UCSD-AML1 (cell line): ENCODE measurements around the gene COL1A1.

Experiments used
- DNase-seq: peaks from one replicate; lab custom pipeline; 2025; ENCODE audit not compliant: unreplicated experiment; lab: John Stamatoyannopoulos, UW

Gene COL1A1

DNA sequence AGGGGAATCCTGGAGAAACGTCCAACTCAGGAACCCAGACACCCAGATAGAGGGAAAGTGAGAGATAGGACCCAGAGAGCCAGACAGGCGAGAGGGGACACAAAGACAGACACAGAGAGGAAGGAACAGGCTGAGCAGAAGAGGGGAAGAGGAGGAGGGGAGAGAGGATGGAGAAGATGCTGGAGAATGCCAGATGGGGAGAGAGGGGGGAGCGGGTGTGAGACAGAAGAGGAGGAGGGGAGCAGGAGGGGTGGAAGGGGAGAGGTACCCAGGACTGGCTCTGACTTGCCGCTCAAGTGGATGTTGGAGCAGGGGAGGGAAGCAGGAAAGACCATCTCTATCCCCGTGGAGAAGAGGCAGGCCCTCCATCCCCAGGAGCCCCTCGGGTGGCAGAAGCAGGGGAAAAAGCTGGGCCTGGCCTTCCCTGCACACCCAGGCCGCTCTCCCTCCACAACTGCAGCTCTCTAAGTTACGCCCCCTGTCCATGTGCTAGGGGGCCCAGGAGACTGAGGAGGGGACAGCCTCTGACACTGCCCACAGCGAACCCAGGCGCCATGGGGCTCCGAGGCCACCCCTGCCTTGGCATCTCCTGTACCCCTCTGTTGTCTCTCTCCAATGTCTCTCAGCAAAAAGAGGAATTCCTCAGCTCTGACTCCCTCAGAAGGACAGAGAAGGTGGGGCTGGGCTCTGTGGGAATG lies 55.8 kb downstream of the COL1A1 start:
- no peak for DNase-seq

DNA sequence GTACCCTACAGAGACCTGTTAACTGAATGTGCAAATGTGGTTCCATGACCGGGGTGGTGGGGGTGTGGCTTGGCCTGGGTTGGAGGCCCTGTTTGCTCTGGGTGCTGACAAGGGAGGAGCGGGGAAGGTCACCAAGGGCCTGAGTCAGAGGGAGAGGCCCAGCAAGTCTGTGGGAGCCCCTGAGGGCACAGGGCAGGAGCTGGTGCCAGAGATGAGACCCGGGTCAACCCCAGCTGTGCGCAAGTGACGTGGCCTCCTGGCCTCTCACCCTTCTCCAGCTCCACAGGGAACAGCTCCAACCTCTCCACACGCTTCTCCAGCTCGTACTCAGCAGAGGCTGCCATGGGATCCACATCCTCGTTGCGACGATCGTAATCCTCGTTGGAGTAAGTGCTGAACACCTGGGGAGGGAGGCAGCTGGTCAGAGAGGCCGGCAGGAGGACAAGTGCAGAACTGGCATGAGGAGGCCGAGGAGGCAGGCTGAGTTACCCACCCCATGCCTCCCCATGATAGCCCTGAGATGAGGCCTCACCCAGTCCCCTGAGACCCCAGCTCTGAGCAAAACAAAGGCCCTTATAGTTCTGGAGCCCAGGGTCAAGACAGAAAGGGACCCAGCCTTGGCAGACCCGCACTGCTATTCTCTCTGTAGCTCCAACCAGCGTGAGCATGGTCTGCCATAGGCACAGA lies 56.4 kb downstream of the COL1A1 start:
- DNase-seq, result no peak

DNA sequence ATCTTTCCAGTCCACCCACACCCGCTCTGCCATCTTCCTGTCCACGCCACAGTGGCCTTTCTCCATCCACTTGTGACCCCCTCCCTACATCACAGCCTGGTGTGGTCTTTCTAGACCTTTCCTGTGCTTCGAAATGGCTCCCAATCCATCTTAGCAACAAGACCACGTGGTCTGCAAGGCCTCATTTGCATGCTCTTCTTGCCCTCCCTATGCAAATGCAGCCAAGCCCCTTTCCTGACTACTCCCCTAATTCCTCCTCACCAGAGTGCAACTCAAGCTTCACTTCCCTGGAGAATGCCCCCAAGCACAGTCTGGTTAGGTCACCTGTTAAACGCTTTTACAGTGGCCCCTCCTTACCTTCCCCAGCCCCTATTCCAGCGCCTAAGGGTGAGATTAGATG lies 57.1 kb downstream of the COL1A1 start:
- DNase-seq, result no peak

DNA sequence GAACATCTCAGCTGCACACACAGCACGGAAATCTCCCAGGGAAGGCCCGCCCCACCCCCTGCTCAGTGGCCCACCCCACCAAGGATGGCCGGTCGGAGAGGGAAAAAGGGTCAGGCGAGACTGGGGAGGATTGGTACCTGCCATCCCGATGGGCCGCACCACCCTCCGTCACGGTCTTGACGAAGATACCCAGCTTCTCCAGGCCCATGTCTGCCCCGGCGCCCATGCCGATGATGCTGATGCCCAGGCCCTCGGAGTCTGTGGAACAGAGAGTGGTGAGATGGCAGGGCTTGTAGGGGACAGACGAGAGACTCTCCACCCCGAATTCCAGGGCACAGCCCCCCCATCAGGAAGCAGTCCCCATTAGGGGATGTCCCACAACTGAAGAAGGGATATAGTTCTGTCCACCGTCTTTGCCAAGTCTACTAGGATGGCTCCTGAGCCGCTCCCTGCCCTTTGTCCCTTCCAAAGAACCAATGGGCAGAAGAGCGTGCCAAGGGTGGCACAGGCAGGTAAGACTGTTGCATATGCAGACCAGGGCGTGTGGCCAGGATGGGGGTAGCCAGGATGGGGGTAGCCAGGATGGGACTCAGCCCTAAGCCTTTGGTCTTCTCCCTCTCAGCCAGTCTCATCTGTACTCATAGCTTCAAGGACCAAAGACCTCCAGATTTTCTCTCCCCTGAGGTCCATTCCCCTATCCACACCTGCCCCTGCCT lies 57.8 kb downstream of the COL1A1 start:
- no peak for DNase-seq

DNA sequence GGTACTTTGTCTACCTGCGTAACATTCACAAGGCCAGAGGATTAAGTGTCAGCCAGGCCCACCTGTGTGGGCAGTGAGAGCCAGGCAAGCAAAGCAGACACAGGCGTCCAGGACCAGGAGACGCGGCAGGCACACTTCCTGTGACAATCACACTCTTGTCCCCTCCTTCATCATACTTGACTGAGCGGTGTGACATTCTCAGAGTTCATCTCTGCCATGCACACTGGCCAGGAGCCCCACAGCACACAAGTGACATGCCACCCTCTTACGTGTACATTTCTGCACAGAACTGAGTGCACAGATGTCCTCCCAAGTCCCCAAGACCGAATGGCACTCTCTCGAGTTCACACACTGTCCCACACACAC lies 59.7 kb downstream of the COL1A1 start:
- DNase-seq, result no peak

DNA sequence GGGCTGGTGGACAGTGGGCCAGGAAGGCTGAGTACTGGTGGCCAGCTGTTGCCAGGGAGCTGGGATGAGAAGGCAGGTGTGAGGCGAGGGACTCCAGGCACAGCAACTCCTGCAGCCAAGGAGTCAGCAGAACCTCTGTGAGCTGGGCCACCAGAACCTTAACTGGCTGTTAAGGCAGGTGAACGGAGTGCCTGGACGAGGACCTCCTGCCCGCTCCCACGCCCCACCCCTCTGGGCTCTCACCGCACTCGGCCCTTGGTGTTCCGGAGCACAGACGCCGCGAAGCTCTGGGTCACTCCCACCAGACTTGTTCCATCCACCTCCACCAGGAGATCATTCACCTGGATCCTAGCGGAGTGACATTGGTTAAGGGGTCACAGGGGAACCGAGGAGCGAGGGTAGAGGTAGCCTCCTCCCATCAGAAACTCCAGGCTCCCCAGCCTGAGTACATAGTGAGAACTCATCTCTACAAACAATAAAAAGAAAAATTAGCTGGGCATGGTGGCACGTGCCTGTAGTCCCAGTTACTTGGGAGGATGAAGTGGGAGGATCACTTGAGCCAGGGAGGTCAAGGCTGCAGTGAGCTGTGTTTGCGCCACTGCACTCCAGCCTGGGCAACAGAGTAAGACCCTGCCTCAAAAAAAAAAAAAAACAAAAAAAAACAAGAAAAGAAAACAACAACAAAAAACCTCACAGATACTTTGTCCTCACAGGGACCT lies 60.2 kb downstream of the COL1A1 start:
- no peak for DNase-seq

DNA sequence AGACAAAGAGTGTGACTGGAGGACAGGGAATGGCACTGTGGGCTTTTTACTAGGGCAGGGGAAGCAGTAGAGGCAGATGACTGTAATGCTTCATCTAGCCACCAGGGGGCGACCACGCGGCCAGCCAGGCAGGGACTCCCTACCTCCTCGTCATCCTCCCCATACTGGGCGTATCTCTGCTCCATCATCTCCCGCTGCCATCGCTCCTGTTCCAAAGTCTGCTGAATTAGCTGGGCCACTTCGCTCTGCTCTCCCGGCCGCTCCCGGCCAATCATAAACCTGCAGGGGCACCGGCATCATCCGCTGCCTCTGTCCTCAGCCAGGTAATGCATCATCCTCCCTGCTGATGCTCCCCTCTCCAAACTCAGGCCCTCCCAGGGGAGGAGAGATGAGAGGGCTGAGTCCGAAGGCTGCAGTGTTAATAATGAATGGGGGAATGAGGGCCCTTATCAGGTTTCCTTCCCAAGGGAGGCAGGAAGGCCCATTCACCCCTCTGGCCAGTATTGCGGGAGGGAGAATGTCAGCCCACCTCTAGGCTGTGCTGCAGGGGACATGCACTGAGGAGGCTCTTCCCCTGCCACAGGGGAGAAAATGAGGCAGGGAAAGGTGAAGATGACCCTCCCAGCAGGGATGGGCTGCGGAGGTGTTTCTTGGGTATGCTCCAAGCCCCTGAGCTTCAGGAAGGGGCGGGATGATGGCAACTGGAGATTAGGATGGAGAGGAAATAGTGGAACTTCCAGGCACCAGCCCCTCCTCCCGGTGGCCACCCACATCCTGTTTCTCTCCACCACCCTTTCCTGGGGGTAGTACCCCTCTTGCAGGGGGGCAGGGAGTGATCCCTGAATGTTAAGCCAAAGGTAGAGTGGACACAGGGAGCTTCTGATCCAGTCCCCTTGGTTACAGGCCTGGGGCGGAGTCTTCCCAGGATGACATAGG lies 61.2 kb downstream of the COL1A1 start:
- peak; percentile 85 for DNase-seq

DNA sequence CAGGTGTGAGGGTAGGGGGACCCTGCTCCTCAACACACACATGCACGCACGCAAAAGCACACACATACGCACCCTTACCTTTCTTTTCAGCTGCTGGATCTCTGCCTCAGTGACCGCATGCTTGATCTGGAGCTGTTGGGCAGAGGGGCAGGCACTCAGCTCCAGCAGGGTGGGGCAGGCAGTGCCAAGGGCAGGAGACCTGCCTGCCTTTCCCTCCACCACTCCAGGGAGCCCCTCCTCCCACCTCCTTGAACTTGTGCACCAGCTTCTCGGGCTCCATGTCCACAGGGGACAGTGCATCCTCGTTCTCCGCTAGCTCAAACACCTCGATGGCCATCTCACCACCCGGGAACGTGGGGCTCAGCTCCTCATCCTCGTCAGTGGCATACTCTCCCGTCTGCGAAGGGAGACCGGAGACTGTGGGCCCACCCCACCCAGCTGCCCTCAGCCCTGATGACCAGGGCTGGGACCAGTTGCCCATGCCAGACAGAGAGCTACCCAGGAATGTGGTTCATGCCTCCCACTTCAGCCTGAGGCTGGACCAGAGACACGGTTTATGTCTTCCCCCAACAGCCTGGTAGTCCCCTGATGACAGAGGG lies 62.1 kb downstream of the COL1A1 start:
- DNase-seq, result no peak

DNA sequence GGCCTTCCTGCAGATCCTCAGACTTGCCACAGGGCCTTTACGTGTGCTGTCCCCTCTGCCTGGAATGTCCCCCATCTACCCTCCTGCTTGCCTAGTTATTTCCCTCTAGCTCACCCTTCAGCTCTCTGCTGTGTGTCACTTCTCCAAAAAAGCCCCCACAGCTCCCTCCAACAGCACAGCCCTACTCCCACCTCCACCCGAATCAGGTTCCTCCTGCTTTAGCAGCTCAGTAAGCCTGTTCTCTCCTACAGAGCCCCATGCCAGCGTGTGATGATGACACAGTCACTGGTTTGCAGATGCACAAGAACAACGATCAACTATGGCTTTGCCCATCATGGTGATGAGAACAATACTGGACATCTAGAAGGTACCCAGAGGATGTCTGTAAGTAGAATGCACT lies 64.4 kb downstream of the COL1A1 start:
- no peak for DNase-seq

DNA sequence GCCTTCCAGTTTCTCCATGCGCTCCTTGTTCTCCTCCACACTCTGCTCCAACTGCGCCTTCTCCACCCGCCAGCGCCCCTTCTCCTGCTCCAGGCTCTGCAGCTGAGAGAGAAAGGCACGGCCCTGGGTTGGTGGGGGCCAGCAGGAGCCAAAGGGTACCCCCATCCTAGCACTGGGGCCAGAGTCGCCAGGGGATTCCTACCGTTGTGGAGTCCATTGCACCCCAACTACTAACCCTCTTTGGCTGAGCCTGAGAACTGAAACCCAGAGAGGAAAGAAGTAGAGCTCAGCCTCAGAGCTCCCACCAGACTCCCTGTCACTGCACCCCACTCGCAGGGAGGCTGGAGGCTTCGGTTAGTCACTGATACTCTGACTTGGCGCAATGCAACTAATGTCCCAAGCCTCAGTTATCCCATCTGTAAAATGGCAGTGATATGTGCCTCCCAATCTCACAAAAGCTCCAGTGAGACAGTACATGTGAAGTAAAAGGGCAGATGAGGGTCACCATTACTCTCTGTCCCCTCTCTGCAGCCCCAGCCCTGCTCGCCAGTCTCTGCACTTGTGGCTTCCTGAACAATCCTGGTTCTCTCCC lies 65.2 kb downstream of the COL1A1 start:
- no peak for DNase-seq

DNA sequence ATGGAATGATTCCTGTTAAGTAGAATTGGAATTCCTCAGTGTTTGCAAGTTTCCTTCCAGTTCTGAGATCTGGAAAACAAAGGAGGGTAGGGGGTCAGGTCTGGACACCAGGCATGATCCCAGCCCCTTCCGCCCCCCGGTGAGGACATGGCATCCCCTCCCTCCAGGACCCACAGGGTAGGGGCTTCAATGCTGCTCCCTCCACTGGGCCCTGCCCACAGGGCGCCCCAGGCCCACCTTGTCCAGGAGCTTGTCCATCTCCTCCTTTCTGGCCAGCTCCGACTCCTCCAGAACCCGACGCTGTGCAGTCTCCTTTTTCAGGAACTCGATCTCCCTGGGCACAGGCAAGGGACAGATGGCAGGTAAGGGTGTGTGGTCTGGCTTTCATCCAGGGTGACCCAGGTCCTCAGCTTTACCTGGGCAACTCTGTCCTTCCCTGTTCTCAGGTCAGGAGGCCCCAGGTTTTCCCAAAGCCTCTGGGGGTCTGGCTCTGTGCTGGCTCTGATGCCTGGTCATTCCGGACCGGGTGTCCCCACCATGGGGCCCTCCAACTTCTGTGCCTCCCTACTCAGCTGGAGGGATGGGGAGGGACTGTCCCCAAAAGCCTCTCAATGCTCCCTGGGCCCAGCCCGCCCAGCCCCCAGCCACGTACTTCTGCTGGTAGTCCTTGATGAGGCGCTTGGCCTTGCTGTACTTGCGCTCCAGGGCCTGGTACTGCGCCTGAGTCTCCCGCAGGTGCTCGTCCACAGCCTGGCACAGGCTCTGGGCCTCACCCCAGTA lies 65.9 kb downstream of the COL1A1 start:
- DNase-seq, result no peak

DNA sequence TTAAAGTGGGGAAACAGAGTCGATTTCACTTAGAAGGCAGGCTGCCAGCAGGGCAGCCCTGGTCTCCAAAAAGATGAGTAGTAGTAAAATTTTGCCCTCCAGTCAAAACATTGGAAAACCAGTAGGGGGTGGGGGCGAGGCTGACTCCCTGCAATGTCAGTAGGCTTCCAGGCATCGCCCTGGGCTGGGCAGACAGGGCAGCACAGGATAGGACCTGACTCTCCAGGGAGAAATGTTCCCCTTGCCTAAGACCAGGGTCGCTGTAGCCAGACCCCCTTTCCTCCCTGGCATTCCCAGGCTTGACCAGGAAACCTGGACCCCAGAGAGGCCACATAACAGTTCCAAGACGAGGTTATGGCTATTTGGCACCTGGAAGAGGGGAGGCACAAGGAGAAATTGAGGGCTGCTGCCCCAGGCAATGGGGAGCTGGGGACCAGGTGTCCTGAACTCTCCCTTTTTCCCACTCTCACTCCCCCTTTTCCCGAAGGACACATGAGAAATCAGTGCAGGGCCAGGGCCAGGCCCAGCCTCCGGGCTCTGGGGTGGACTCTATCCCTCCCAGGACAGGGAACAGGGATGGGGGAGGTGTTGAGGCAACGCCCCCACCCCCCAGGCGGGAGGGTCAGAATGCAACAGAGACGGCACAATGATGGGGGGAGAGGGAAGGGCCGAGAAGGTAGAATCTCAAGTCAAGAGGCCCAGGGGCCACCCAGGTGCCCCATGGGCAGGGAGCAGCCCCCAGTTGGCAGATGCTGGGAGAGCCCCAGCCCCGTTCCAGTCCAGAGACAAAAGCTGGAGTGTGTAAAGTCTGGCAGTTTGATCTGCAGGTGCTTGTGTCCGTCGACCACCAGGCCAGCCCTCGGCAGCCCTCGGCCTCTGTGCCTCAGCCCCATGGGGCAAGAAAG lies 67.0 kb downstream of the COL1A1 start:
- no peak for DNase-seq

DNA sequence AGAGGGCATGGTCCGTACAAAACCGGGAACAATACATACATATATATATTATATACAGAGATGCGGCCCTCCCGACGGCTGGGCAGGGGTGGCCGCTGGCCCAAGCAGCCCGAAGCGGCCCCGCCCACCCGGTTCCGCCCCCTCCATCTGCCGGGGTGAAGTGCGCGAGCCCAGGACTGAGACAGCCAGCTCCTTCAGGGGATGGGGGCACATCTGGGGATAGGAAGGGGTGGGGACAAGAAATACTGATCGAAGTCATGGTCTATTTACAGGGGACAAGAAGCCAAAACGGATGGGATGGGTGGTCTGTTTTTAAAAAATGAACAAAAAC lies 67.7 kb downstream of the COL1A1 start:
- DNase-seq, result no peak
